Occipital lobe (tissue), 2 donors: ENCODE results near the gene SNX11. TPM values are rescaled to one million over a fixed set of nuclear protein-coding genes. Genes with fewer than 3 reads are reported as not detected.

Experiments
- DNase-seq: peaks from one replicate; lab custom pipeline; 2025; lab: John Stamatoyannopoulos, UW
- total RNA-seq: library from RNA; depleted of rRNA; stranded (reverse); fragments of >200 nt; gene quantifications from one replicate; pipeline ENCODE4 v1.2.3, GENCODE V29; 2014

SNX11 gene
- total RNA-seq, 1 donor from 2014 or later, result 10.0 TPM

DNA sequence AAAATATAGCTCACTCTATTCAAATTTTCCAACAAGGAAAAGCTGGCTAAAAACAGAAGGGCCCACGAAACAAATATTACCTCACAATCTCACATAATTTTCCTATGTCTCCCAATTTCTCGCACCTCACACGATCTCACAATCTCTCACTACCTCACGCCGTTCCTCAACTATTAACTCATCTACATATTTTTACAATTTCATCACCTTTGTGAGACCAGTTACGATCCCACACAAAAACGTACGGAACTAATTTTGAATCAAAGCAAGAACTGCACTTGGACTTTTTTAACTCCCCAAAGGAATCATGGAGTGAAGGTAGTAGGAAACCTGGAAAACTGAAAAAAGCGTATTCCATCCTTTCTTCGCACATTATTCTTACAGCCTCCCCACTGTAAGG lies 7.4 kb upstream of the SNX11 start:
- no peak for DNase-seq

DNA sequence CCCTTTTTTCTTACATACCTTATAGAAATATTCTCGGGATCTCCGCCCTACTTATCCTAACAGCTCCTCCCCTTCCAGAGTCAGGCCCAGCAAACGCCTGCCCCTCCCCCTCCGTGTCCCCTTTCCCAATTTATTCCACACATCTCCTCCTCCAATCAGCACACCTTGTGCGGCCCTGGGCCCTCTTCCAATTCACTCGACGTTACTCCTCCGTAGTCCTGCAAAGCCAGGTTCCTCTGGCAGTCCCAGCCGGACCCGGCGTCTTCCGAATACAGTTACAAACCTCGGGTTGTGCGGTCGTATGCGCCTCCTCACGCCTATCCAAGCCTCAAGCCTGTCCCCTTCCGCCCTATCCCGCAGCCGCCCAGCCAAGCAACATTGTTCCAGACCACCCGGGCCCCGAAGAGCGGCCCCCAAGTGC lies 7.0 kb upstream of the SNX11 start:
- DNase-seq, result peak; percentile 44

DNA sequence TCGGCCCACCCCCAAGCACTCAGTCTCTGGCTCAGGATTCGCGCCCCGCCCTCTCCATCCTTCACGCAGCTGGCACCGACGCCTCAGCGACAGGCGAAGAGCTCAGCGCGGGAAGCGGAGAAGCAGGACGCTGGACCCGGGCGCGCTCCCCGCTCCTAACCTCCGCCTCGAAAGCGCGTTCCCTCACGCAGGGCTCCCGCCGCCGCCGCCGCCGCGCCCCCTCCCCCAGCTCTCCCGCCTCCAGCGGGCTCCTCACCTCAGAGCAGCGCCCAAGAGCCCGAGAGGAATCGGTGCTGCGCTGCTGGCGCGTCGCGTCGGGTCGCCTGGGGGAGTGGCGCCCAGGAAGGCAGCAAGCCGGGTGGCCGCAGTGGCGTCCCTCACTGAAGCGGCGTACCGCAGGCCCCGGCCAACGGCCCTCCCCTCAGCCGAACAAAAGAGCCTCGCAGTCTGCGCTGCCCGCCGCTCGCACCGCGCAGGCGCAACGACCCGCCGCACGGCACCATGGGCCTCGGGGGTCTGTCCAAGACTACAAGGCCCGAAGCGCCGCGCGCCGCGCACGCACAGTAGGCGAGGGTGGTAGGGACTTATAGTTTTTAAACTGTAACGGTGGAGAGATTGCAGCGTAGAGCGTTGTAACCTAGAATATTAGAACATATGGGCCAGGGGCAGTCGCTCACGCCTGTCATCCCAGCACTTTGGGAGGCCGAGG lies 6.4 kb upstream of the SNX11 start, which contains the start of gene CBX1:
Gene CBX1 (minus strand): TSS at position 467 of the 709 bp plus-strand sequence. CDS start 24,474 bp downstream, outside the sequence.
- DNase-seq, result peak; percentile 92

DNA sequence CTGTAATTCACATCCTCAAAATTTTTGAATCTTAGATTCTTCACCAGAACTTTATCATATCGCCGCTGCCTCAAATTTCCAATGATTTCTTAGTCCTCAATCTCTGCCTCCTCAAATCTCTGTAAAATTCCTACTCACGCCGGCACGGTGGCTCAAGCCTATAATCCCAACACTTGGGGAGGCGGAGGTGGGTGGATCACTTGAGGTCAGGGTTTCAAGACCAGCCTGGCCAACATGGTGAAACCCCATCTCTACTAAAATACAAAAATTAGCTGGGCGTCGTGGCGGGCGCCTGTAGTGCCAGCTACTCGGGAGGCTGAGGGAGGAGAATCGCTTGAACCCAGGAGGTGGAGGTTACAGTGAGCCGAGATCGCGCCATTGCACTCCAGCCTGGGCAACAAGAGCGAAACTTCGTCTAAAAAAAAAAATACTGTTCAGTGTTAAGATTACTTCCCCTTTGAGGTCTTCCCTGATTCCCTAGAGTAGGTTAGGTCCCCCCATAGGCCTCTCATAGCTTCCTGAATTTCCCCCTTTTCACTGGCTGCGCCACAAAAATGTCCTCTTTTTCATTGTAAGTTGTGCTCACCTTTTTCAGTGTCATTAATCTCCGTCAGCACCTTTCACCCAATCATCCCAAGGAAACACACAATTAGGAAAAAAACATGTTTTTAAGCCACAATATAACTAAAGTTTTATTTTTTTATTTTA lies 5.4 kb upstream of the SNX11 start:
- no peak for DNase-seq

DNA sequence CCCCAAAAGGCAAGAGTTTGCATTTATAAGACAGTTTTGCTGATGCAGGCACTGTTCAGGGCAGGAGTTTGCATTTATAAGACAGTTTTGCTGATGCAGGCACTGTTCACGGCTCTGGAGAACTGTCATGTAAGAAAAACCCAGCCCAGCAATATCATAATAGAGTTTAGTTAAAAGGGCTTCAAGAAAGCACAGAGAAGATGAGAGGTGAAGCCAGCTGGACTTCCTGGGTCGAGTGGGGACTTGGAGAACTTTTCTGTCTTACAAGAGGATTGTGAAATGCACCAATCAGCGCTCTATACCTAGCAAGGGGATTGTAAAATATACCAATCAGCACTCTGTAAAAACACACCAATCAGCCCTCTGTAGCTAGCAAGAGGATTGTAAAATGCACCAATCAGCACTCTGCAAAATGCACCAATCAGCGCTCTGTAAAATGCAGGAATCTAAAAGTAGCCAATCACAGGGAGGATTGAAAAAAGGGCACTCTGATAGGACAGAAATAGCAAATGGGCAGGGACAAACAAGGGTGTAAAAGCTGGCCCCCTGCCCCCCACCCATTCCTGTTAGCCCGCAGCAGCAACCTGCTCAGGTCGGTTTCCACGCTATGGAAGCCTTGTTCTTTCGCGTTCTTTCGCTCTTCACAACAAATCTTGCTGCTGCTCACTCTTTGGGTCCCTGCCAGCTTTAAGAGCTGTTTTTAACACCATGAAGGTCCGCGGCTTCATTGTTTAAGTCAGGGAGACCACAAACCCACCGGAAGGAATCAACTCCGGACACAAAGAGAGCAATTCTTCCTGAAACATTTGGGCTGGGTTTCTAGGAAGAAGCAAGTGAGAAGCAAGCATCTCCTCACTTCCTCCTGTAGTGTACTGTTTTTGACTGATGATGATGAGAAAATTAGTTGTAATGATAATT lies 4.5 kb upstream of the SNX11 start:
- no peak for DNase-seq

DNA sequence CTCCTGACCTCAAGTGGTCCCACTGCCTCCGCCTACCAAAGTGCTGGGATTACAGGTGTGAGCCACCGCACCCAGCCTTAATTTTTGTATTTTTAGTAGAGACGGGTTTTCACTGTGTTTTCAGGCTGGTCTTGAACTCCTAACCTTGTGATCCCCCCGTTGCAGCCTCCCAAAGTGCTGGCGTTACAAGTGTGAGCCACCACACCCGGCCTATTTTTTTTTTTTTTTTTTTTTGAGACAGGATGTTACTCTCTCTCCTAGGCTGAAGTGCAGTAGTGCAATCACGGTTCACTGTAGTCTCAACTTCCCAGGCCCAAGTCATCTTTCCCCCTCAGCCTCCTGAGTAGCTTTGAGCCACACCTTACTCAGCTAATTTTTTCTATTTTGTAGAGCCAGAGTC lies 3.1 kb upstream of the SNX11 start:
- DNase-seq, result no peak

DNA sequence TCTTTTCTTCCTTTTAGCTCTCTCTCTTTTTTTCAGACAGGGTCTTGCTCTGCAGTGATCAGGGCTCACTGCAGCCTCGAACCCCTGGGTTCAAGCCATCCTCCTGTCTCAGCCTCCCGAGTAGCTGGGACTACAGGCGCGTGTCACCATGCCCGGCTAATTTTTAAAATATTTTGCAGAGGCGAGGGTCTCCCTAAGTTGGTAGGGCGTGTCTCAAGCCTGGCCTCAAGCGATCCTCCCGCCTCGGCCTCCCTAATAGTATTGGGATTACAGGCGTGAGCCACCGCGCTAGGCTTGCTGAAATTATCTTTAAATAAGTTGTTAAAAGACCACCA lies 797 bp upstream of the SNX11 start:
- DNase-seq, result no peak

DNA sequence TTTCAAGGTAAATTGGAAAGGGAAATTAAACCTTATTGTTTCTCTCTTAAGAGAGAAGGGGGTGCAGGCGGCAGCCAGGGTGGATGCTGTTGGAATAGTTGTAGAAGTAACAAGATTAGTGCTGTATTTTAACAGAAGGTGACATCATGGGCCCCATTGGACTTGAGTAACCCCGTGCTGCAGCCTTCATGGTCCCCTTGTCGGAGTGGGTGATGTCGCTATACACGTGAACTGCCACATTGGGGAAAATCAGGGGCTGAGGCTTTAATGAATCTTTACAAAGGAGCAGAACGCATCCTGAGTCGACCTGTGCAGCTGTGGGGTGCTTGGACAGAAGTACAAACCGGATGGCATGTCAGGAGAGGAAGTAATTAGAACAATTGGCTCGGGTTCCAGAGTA lies 3.2 kb downstream of the SNX11 start:
- DNase-seq, result no peak

DNA sequence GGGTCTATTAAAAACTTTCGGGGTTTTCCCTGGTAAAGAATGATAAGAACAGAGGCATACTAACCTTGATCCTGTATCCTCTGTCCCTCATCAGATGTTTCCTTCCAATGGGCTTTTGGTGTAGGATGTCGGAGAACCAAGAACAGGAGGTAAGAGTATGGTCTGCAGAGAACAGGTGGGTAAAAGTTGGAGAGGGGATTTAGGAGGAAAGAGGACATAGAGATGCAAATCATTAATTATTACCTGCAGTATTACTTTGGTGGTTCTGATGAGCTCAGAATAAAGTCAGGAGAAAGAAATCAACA lies 4.3 kb downstream of the SNX11 start:
- DNase-seq, result no peak

DNA sequence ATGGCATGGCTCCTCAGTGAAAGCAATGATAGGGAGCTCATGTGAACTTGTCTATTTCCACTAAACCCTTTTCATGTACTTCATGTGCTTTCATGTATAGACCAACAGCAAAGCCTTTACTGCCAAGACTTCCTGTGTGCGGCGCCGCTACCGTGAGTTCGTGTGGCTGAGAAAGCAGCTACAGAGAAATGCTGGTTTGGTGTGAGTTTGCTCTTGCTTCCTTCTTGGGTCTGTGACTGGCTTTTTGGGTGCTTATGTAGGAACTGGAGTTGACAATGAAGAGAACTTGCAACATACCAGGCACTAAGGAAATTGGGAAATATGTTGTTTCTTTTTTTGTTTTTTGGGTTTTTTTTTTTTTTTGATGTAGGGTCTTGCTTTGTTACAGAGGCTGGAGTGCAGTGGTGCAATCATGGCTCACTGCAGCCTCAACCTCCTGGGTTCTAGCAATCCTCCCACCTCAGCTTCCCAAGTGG lies 5.7 kb downstream of the SNX11 start:
- DNase-seq, result no peak

DNA sequence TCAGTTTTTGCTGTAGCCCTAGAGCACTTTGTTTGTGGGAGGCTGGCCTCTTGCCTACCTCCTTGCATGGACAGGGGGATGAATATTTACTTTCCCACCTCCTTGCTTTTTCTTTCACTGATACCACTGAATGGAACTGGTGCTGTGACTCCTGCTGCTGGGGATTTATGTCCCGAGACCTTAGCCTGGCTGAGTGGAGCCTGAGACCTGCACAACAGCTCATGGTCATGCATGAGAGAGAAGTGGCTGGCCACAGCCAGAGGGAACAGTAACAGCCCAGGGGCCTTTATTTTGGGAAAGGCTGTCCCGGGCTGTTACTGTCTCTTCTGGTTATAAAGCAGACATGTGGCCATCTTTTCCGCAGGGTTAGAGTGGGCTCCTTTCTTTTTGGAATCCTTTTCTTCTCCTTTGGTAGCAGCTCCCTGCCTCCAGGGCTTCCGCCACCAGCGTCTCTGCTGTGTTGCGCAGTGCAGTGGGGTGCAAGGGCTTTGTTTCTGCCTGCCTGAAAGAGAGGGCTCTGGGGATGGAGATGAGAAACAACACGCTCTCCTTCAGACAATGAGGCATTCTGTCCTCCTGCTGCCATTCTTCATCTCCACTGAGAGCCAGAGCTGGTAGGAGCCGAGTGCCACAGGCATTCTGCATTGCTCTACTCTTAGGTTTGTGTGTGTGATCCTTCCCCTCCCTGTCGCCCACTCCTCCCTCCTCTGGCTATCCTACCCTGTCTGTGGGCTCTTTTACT lies 14.5 kb downstream of the SNX11 start:
- peak; percentile 9 for DNase-seq

DNA sequence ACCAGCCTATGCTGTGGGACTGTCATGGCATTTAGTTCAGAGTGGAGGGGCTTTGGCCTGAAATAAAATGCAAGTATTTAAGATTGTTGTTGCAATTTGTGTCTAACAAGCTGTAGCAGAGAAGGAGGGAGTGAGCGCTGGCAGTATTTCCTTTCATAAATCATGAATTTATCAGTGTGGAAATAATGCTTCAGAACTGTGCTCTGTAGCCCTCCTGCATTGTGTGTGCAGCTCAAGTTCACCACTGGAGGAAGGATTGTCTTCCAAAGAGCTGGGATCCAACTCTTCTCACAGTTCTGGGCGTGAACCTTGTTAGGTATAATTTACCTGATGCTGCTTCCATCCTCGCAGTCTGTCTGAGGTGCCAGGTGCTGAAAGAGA lies 15.1 kb downstream of the SNX11 start:
- no peak for DNase-seq

DNA sequence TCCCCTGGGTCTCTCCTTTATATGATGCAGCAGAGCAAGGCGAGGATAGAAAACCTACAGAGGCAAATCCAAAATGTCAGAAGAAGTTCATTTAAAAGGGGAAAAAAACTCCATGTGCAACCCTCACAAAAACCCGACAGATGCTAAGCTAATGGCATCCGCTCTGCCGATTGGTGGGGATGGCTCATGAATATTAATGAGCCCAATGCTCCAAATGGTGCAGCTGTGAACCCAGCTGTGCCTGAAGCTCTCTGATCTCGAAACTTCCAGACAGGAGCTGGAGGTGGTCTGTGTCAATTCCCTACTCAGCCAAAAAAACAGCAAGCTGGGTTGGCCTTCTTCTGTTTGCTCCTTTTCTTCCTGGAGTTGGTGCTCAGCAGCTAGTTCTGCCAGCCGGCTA lies 15.5 kb downstream of the SNX11 start:
- DNase-seq, result peak; percentile 12

DNA sequence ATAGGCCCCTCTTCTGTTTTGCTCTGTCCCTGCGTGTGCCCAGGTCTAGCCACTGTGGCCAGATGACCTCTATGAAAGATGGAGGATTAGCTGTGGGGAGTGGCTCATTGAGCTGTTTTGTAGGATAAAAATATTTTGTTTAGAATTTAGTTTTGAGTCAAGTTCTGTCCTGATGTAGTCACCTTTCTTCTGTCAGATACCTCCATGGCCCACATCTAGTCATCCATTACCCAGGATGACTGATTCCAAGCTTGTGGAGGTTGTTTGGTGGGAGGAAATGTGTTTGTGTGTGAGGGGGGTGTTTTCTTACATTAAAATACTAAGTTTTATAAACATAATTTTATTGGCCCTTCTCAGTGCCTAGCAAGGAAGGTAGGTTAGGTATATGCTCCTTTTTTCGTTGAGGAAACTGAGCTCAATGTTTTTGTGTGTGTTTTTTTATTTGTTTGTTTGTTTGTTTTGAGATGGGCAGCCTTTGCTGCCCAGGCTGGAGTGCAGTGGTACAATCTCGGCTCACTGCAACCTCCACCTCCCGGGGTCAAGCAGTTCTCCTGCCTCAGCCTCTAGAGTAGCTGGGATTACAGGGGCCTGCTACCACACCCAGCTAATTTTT lies 16.3 kb downstream of the SNX11 start:
- DNase-seq, result no peak

DNA sequence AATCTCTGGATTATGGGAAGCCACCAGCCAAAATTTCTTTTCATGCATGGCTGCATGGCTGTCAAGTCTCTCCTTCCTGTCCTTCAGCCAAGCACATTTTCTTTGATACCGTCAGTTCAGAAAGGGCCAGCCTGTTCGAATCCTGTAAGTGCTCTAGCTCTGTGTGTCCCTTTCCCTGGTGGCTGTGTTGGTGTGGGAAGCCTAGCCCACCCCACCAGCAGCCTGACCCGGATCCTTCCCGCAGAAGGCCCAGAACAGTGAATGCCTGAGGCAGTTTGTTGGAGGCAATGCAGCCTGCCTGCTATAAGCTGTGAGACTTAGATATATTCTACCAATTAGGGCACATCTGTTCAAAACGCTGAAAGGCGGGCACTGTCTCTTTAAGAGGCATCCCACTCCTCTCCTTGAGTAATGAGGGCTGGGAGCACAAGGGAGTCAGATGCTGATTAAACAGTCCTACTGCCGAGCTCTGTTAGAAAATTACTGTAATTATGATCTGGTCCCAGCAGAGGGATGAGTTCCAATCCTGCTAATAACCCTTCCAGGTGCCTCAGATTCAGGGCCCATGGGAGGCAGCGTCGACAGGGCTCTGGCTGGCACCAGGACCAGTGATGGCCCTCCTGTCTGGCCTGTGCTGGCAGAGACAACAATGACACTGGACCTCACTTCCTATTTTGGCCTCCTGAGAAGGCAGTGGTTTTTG lies 18.4 kb downstream of the SNX11 start:
- DNase-seq, result no peak

DNA sequence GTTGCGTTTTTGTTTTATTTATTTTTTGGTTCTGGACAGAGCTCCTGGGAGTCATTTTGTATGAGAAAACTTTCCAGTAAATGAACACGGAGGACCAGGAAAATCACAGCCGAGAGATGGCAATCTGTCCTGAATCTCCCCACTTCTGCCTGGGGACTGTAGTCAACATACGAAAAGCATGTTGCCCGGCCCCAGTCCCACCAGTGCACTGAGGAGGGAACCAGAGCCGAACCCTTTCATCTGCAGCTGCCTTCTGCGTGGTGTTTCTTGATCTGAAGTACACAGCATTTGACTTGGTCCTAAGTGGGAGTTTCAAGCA lies 18.9 kb downstream of the SNX11 start:
- DNase-seq, result no peak

DNA sequence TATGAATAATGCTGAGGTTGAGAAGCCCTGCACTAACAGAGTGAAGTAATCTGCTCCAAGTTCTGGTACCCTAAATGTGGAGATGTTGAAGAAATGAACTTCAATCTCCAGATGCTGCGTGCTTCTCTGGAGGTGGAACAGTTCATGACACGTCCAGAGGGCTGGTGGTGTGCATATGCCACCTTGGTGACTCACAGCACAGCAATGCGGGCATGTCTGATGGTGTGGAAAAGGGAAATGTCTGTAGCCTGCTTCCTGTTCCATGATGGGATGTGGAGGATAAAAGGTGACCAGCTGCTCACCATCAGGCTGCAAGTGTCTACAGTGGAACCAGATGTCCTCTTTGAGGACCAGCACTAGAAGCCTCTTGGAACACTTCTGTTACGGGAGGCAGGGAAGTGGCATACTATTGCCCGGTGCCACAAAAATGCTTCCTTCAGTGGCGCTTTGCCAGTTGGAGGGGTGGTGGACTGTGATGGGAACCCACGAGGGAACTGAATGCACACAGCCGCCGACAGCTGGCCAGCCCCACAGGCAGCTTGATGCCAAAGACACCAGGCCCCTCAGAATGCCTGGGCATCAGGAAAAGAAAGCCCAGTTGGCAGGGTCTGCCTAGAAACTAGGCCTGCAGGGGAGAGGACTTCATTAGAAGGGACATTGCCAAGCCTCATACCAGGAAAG lies 19.9 kb downstream of the SNX11 start:
- no peak for DNase-seq

DNA sequence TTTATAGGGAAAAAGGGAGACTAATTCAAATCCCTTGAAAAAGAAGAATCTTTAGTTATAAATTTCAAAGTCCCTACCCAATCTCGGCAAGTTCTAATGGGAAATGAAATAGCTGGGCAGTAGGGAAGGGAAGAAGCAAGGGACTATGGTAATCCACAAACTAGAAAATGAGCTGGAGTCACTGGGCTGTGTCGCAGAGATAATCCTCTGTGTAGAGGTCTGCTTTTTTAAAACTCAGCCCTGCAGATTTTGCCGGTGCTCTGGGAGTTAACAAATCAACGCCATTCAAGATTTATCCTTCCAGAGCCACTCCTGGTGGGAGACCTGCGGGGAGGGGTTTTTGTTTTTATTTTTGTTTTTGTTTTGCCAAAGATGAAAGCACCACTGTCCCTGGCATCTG lies 20.8 kb downstream of the SNX11 start:
- no peak for DNase-seq

DNA sequence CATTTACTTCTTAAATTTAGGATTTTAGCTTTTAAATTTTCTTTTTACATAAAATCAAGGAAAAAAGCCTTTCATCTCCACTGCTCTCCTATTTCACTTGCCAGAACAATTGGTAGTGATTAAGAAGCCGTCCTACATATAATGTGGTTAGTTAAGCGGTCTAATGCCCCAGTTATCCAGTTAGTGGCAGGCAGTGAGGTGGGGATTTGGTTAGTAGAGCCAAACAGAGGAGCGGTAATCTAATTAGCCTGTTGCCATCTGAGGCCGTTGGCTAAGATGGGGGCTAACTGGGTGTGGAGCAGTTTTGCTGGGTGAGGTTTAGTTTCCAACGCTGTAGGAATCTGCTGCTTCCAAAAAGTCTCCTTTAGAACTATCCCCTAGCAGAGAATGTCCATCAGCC lies 22.4 kb downstream of the SNX11 start:
- DNase-seq, result no peak

DNA sequence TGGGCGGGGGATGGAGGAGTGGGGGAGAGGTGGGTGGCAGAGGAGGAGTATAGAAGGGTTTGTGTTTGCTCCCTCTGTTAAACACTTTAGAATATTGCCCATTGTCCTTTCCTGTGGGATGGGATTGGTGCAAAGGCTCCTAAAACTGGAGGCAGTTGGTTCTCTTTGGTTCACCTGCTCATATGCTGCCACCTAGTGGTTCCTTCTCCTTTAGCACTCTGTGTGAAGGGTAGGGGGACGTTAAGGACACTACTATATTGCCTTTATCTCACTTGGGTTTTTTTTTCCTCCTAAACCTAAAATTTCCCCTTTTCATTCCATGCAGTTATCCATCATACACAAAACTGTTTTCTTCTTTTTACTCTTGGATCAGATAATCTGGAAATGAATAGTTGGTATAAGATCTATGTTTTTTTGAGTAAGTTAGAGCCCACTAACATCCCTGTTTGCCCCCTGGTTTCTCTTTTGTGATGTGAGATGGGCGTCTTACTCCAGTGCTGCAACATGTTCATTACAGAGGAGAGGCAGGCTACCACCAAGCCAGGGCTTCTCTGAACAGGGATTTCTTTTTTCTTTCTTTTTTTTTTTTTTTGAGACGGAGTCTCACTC lies 23.8 kb downstream of the SNX11 start:
- no peak for DNase-seq
